CD4-positive, alpha-beta T cell treated with Interleukin-12 subunit alpha and Interleukin-12 subunit beta, for 1 hour (primary cell): ENCODE data around the gene MOCS3.

Experiments used
- DNase-seq: peaks from one replicate; pipeline ENCODE4 v3.0.0-alpha.2; 2020

The MOCS3 gene

GRCh38 chr20:50982363-50982762, 23.7 kb downstream of the MOCS3 start:
- DNase-seq, result no peak

GRCh38 chr20:50983321-50983720, 24.7 kb downstream of the MOCS3 start:
- no peak for DNase-seq

- DNase-seq, result peak; percentile 80
These were observed 29.0 kb downstream of the MOCS3 start for GRCh38 chr20:50987493-50988210.

GRCh38 chr20:50991076-50991475, 32.5 kb downstream of the MOCS3 start:
- DNase-seq, result no peak

- DNase-seq, result no peak
These were observed 33.7 kb downstream of the MOCS3 start for GRCh38 chr20:50992336-50992732.

GRCh38 chr20:50992733-50993457, 34.3 kb downstream of the MOCS3 start:
- DNase-seq, result peak; percentile 48

GRCh38 chr20:50993876-50994275, 35.3 kb downstream of the MOCS3 start:
- DNase-seq, result no peak

- DNase-seq, result no peak
These were observed 36.9 kb downstream of the MOCS3 start for GRCh38 chr20:50995506-50995905.

GRCh38 chr20:50996901-50997865, 38.6 kb downstream of the MOCS3 start:
- DNase-seq, result no peak

- no peak for DNase-seq
These were observed 40.7 kb downstream of the MOCS3 start for GRCh38 chr20:50999355-50999754.

- no peak for DNase-seq
These were observed 43.0 kb downstream of the MOCS3 start for GRCh38 chr20:51001430-51002265.

- no peak for DNase-seq
These were observed 44.0 kb downstream of the MOCS3 start for GRCh38 chr20:51002633-51003032.

GRCh38 chr20:51003753-51004152, 45.1 kb downstream of the MOCS3 start:
- no peak for DNase-seq

- DNase-seq, result no peak
These were observed 45.7 kb downstream of the MOCS3 start for GRCh38 chr20:51004305-51004727.

GRCh38 chr20:51004781-51005180, 46.2 kb downstream of the MOCS3 start:
- no peak for DNase-seq

GRCh38 chr20:51005214-51005613, 46.6 kb downstream of the MOCS3 start:
- no peak for DNase-seq

- DNase-seq, result no peak
These were observed 50.1 kb downstream of the MOCS3 start for GRCh38 chr20:51008718-51009117.

GRCh38 chr20:51009303-51010042, 50.9 kb downstream of the MOCS3 start:
- DNase-seq, result no peak

- no peak for DNase-seq
These were observed 51.4 kb downstream of the MOCS3 start for GRCh38 chr20:51010043-51010365.

GRCh38 chr20:51010932-51011331, 52.3 kb downstream of the MOCS3 start:
- no peak for DNase-seq

GRCh38 chr20:51011479-51011878, 52.9 kb downstream of the MOCS3 start:
- no peak for DNase-seq

- DNase-seq, result no peak
These were observed 53.7 kb downstream of the MOCS3 start for GRCh38 chr20:51012357-51012756.
